ENCODE measurements around the gene TEK. TPM values are rescaled to one million over a fixed set of nuclear protein-coding genes. Genes with fewer than 3 reads are reported as not detected.
A peak's percentile ranks its signal among the peaks of the same experiment; 100 is the strongest.

TEK gene
- total and polyA plus RNA-seq, 4 donors: 5.9 to 76.1 (median 24.9) TPM

- DNase-seq: no peak
- Histone ChIP-seq H3K27me3 (ENCODE audit: control insufficient read depth in 3 of 3, insufficient read depth in 3 of 3, low read length in 2 of 3) (no peaks in the 10 kb centered on the region), H3K4me3 (no peak overlapping the region), H3K27ac (ENCODE audit: low read depth in 1 of 2, low read length in 1 of 2) (no peak overlapping the region), H3K9ac (ENCODE audit: insufficient read depth in 1 of 2, low read length in 2 of 2) (no peak overlapping the region), H3K4me1 (ENCODE audit: control insufficient read depth in 5 of 5, insufficient read depth in 5 of 5, low read length in 5 of 5) (no peaks in the 10 kb centered on the region), H3K9me3 (ENCODE audit: control insufficient read depth in 4 of 4, insufficient read depth in 3 of 4, low read length in 3 of 4) (no peaks in the 10 kb centered on the region), H3K36me3 (ENCODE audit: control insufficient read depth in 4 of 4, insufficient read depth in 4 of 4, low read length in 4 of 4) (peaks cover 0 to 3% (median 0%) of the 10 kb centered on the region in 4 donors)
- WGBS, 2 donors: 86 to 92% methylated on average over 4 of the region's 4 CpGs
- TF ChIP-seq, protein P1, sequence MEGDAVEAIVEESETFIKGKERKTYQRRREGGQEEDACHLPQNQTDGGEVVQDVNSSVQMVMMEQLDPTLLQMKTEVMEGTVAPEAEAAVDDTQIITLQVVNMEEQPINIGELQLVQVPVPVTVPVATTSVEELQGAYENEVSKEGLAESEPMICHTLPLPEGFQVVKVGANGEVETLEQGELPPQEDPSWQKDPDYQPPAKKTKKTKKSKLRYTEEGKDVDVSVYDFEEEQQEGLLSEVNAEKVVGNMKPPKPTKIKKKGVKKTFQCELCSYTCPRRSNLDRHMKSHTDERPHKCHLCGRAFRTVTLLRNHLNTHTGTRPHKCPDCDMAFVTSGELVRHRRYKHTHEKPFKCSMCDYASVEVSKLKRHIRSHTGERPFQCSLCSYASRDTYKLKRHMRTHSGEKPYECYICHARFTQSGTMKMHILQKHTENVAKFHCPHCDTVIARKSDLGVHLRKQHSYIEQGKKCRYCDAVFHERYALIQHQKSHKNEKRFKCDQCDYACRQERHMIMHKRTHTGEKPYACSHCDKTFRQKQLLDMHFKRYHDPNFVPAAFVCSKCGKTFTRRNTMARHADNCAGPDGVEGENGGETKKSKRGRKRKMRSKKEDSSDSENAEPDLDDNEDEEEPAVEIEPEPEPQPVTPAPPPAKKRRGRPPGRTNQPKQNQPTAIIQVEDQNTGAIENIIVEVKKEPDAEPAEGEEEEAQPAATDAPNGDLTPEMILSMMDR (IDR thresholded peaks at IDR 0.05; ENCODE audit: control extremely low read depth, extremely low read depth): no peak
- no peak for ATAC-seq (ENCODE audit: insufficient read depth, low FRiP score)
Observed at GRCh38 chr9:27204578-27204977, 95.6 kb downstream of the TEK start.

- DNase-seq: no peak
- Histone ChIP-seq H3K36me3 (ENCODE audit: control insufficient read depth in 4 of 4, insufficient read depth in 4 of 4, low read length in 4 of 4) (peaks cover 0 to 3% (median 0%) of the 10 kb centered on the region in 4 donors), H3K9ac (ENCODE audit: insufficient read depth in 1 of 2, low read length in 2 of 2) (no peak overlapping the region), H3K4me3 (no peak overlapping the region), H3K4me1 (ENCODE audit: control insufficient read depth in 5 of 5, insufficient read depth in 5 of 5, low read length in 5 of 5) (no peaks in the 10 kb centered on the region), H3K27ac (ENCODE audit: low read depth in 1 of 2, low read length in 1 of 2) (no peak overlapping the region), H3K9me3 (ENCODE audit: control insufficient read depth in 4 of 4, insufficient read depth in 3 of 4, low read length in 3 of 4) (no peaks in the 10 kb centered on the region), H3K27me3 (ENCODE audit: control insufficient read depth in 3 of 3, insufficient read depth in 3 of 3, low read length in 2 of 3) (no peaks in the 10 kb centered on the region)
- WGBS, 2 donors: 87 to 88% methylated on average over 2 of the region's 2 CpGs
- TF ChIP-seq, protein P1 (IDR thresholded peaks at IDR 0.05; ENCODE audit: control extremely low read depth, extremely low read depth): no peak
- ATAC-seq (ENCODE audit: insufficient read depth, low FRiP score): no peak
Observed at GRCh38 chr9:27205198-27205597, 96.2 kb downstream of the TEK start.

GRCh38 chr9:27206041-27206440 is 97.0 kb downstream of the TEK start:
- Histone ChIP-seq H3K4me1 (ENCODE audit: control insufficient read depth in 5 of 5, insufficient read depth in 5 of 5, low read length in 5 of 5) (no peaks in the 10 kb centered on the region), H3K9me3 (ENCODE audit: control insufficient read depth in 4 of 4, insufficient read depth in 3 of 4, low read length in 3 of 4) (no peaks in the 10 kb centered on the region), H3K27me3 (ENCODE audit: control insufficient read depth in 3 of 3, insufficient read depth in 3 of 3, low read length in 2 of 3) (no peaks in the 10 kb centered on the region), H3K9ac (ENCODE audit: insufficient read depth in 1 of 2, low read length in 2 of 2) (no peak overlapping the region), H3K36me3 (ENCODE audit: control insufficient read depth in 4 of 4, insufficient read depth in 4 of 4, low read length in 4 of 4) (peaks cover 0 to 3% (median 0%) of the 10 kb centered on the region in 4 donors), H3K27ac (ENCODE audit: low read depth in 1 of 2, low read length in 1 of 2) (no peak overlapping the region), H3K4me3 (no peak overlapping the region)
- no peak for DNase-seq
- ATAC-seq (ENCODE audit: insufficient read depth, low FRiP score): no peak
- TF ChIP-seq, protein P1 (IDR thresholded peaks at IDR 0.05; ENCODE audit: control extremely low read depth, extremely low read depth): no peak
- 88 to 92% methylated on average over 7 of the region's 7 CpGs for WGBS, 2 donors

DNA sequence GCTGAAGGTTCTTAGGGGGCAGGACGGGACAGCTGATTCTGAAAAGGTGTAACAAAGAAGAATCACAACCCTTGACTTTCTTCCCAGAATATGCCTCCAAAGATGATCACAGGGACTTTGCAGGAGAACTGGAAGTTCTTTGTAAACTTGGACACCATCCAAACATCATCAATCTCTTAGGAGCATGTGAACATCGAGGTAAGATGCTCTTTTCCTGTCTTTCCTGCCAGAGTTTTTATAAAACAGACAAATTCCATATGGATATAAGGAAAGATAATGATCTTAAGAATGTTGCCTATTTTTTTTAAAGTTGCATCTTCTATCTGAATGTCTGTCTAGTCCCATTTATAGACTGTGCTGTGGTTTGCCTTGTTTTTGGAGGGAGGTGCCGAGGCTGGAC is 100.0 kb downstream of the TEK start:
- no peaks in the 10 kb centered on the region for H3K27me3 ChIP-seq (ENCODE audit: control insufficient read depth in 3 of 3, insufficient read depth in 3 of 3, low read length in 2 of 3)
- TF ChIP-seq, protein P1 (IDR thresholded peaks at IDR 0.05; ENCODE audit: control extremely low read depth, extremely low read depth): no peak

More for the DNA sequence above, 100.0 kb downstream of the TEK start:
- H3K9me3 ChIP-seq (ENCODE audit: control insufficient read depth in 4 of 4, insufficient read depth in 3 of 4, low read length in 3 of 4): no peaks in the 10 kb centered on the region
- ATAC-seq (ENCODE audit: insufficient read depth, low FRiP score) (no peak), DNase-seq (peak in 1 of 3 donors; percentile 19)
- H3K4me1 ChIP-seq (ENCODE audit: control insufficient read depth in 5 of 5, insufficient read depth in 5 of 5, low read length in 5 of 5): no peaks in the 10 kb centered on the region
- WGBS, 2 donors: 69 to 73% methylated on average over 3 of the region's 3 CpGs
- H3K36me3 ChIP-seq (ENCODE audit: control insufficient read depth in 4 of 4, insufficient read depth in 4 of 4, low read length in 4 of 4): no peaks in the 10 kb centered on the region
- no peak overlapping the region for H3K27ac ChIP-seq (ENCODE audit: low read depth in 1 of 2, low read length in 1 of 2)
- no peak overlapping the region for H3K9ac ChIP-seq (ENCODE audit: insufficient read depth in 1 of 2, low read length in 2 of 2)
- no peak overlapping the region for H3K4me3 ChIP-seq
